HG02981 (cell line): ENCODE measurements around the gene CTCFL.

Experiments
- ATAC-seq: cut with Tn5 transposase; IDR thresholded peaks from one replicate; pipeline ENCODE4 v1.9.1; 2021; ENCODE audit warnings: mild to moderate bottlenecking, moderate library complexity; ENCODE audit not compliant: unreplicated experiment

Gene CTCFL, protein sequence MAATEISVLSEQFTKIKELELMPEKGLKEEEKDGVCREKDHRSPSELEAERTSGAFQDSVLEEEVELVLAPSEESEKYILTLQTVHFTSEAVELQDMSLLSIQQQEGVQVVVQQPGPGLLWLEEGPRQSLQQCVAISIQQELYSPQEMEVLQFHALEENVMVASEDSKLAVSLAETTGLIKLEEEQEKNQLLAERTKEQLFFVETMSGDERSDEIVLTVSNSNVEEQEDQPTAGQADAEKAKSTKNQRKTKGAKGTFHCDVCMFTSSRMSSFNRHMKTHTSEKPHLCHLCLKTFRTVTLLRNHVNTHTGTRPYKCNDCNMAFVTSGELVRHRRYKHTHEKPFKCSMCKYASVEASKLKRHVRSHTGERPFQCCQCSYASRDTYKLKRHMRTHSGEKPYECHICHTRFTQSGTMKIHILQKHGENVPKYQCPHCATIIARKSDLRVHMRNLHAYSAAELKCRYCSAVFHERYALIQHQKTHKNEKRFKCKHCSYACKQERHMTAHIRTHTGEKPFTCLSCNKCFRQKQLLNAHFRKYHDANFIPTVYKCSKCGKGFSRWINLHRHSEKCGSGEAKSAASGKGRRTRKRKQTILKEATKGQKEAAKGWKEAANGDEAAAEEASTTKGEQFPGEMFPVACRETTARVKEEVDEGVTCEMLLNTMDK

GRCh38 chr20:57524511-57525176 is at the start of gene CTCFL:
CTCFL (minus strand) TSS chr20:57525140; CDS start chr20:57524205, 935 bp downstream.
- ATAC-seq = no peak

DNA sequence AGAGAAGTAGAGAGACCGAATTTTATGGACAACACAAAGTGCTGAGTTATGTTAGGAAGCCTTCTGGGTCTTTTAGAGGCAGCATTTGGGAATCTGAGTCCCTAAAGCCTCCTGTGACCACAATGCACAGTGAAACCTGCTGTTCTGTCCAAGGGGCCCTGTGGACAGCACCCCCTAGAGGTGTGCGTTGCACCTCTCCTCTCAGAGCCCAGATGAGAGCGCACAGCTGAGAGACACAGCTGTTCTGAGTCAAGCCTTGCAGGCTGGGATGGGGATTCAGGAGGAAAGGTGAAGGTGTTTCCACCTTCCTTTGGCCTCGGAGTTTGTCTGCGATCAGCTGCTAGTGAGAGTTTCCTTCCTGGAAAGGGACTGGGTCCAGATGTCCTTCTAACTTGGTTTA is 49.0 kb upstream of the CTCFL start:
- no peak for ATAC-seq

- ATAC-seq = no peak
Observed at GRCh38 chr20:57573242-57573641, 48.3 kb upstream of the CTCFL start.

DNA sequence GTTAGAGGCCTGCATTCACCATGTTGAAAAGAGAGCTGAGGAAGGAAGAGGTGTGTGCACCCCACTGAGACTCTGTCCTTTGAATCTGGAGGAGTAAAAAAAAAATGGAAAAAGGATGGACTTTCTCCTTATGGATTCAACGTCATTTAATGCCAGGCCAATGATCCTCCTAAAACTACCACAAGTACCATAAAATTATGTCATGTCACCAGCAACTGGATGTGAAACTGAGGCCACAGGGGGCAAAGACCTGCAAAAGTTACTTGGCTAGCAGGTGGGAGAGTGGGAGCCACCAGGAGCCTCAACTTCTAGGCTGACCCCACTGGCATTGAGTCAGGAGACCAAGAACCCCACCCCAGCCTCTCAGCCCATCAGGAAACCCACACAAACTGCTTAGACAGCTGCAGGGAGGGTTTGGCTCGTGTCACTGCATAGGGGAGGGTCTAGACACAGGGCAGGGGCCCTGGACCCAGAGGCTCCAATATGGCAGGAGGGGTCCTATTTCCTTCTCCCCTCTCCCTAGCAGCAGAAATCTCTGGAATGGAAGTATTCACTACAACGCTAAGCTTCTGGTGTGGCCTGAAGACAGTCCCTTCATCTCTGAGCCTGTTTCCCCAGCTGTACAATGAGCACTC is 47.0 kb upstream of the CTCFL start:
- no peak for ATAC-seq

DNA sequence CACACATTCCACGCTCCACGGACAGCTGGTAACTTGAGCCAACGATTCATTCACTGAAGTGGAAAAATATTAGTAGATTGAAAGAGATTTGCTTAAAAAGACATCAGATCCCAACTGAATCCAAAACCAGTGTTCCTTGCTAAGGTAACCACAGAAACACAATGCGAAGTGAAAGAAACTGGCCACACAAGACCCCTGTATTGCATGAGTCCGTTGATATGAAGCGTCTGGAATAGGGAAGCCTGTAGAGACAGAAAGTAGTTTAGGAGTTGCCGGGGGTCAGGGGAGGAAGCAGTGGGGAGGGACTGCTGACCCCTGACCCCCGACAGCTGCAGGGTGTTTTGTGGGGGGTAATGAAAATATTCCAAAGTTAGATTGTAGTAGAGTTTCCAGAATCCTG is 46.0 kb upstream of the CTCFL start:
- ATAC-seq = no peak

GRCh38 chr20:57570145-57570850 is 45.4 kb upstream of the CTCFL start:
- ATAC-seq = no peak

DNA sequence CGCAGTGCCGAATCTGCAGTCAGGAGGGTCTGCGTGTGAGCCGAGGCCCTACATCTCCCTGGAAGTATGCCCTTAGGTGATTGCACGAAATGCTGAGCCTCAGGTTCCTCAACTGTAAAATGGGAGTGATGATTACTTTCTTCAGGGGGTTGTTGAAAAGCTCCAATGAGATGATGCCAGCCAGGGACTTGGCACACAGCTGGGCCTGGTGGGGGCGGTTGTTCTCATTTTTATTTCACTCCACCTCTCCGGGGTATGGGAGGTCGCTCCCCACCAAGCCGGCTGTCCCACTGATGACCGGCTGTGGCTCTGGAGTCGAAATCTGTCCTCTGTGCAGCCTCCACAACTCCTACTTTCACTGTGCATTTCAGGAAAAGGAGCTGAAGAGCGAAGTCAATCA is 44.0 kb upstream of the CTCFL start:
- ATAC-seq = no peak

- no peak for ATAC-seq
Observed at GRCh38 chr20:57568088-57568896, 43.4 kb upstream of the CTCFL start.

DNA sequence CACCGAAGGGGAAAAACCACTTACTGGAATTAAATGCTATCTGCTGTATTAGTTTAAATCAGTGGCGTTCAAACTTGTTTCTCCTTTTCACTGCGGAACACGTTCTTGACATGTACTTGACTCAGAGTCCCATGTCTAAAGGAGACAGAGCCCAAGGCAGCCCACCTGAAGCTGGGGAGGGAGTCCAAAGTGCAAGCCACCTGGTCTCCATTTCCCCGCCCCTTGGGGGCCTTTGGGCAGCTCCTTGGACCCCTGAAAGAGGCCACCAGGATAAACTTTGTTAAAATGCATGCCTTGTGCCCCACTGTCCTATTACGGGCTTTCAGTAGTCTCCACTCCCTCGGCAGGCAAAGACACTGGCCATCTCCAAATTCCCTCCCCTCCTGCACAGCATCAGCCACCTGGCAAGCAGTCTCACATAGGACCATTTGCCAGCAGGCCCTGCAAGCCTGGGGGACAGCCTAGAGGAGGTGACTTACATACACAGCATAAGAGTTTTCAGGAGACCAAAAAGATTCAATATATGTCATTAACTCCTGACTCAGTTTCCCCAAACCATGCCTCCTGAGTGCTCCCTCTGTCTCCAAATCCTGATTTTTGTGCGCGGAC is 42.6 kb upstream of the CTCFL start:
- ATAC-seq = no peak

DNA sequence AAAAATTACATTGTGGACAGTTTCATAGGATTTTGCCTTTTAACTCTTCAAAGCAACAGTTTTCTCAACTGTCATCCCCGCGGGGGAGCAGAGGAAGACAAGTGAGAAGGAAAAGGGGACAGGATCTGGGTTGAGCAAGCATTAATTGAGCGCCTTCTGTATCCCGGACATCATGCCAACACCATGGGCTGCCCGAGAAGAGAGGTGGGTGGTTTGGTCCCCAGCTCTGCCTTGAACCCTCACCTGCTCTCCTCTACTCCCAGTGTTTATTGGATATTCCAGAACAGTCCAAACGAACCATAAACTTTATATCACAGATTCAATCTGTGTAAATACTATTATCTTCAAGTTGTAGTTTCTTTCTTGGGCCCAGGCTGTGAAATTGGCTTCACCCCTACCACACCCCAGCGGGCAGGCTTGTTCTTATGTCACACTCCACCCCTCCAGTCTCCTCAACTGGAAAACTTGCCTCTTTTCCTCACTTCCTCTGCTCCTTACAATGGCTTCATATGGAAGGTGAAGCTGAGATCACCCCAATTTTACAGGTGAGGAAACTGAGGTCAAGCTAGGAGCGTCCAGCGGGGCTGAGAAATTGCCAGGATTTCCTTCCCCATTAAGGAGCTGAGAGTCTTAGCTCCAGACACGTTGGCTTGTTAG is 42.0 kb upstream of the CTCFL start:
- ATAC-seq = no peak

DNA sequence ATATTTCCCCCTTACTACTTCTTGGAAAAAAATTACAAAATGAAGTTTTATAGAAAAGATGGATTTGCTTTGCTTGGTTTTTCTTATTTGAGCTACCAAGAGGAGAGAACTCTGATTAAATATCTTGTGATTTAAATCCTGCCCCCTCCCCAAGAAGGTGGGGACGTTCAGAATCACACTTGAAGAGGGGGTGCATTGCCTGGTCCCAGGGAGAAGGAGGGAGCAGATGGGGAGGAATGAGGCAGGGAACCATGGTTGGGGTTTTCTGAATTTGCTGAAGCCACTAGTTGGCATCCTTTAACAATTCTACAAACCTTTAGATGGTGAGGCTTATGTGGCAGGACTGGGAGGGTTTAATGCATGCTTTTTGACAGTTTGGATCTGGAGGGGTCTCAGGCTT is 41.5 kb upstream of the CTCFL start:
- no peak for ATAC-seq

GRCh38 chr20:57564951-57565642 is 40.2 kb upstream of the CTCFL start:
- ATAC-seq = no peak

DNA sequence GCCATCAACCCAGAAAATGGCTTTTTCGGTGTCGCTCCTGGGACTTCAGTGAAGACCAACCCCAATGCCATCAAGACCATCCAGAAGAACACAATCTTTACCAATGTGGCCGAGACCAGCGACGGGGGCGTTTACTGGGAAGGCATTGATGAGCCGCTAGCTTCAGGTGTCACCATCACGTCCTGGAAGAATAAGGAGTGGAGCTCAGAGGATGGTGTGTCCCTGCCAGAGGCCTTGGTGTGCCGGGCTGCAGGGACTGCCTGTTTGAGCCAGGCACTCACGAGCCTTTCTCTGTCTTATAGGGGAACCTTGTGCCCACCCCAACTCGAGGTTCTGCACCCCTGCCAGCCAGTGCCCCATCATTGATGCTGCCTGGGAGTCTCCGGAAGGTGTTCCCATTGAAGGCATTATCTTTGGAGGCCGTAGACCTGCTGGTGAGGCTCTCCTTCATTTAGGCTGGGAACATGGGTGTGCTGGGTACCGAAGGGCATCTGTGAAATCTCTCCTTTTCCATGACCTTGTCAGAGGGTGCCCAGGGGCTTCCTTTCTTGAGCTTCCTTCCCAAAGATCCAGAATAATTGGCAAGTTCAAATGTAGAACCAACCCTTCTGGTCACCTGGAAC is 39.4 kb upstream of the CTCFL start:
- ATAC-seq = no peak

DNA sequence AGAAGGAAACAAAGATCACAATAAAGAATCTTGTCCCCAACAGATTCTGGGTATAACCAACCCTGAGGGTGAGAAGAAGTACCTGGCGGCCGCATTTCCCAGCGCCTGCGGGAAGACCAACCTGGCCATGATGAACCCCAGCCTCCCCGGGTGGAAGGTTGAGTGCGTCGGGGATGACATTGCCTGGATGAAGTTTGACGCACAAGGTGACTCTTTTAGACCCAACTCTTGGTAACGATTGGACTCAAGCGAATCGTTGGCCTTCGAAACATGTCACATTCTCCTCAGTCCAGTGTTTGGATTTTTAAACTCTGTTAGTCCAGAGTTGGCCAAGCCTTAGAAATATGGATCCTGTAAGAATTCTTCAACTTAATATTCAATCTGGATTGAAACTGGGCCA is 38.6 kb upstream of the CTCFL start:
- no peak for ATAC-seq

DNA sequence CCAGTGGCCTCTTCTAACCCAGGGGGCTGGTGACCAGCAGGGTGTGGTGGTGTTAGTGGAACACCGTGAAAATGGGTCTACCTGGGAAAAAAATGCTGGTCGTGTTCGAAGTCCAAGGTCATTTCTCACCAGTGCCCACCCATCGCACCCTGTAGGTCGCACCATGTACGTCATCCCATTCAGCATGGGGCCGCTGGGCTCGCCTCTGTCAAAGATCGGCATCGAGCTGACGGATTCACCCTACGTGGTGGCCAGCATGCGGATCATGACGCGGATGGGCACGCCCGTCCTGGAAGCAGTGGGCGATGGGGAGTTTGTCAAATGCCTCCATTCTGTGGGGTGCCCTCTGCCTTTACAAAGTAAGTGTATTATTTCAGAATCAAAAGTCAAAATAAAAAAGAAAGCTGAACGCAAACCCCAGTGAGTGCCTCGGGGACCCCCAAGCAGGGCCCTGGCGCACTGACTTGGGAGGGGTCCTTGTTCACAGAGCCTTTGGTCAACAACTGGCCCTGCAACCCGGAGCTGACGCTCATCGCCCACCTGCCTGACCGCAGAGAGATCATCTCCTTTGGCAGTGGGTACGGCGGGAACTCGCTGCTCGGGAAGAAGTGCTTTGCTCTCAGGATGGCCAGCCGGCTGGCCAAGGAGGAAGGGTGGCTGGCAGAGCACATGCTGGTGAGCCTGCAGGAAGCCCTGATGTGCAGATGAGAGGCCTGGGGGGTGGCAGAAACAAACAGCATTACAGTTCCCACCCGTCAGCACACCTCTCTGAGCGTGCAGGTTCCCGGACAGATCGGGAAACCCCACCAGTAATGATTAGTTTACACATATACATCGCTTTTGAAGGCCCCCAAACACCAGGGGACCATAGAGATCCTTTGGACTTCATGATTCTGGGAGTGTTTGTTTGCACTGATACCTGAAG is 37.9 kb upstream of the CTCFL start:
- ATAC-seq = no peak

GRCh38 chr20:57561356-57562279 is 36.7 kb upstream of the CTCFL start:
- ATAC-seq = no peak
